ENCODE data around the gene SPTLC3.

DNA sequence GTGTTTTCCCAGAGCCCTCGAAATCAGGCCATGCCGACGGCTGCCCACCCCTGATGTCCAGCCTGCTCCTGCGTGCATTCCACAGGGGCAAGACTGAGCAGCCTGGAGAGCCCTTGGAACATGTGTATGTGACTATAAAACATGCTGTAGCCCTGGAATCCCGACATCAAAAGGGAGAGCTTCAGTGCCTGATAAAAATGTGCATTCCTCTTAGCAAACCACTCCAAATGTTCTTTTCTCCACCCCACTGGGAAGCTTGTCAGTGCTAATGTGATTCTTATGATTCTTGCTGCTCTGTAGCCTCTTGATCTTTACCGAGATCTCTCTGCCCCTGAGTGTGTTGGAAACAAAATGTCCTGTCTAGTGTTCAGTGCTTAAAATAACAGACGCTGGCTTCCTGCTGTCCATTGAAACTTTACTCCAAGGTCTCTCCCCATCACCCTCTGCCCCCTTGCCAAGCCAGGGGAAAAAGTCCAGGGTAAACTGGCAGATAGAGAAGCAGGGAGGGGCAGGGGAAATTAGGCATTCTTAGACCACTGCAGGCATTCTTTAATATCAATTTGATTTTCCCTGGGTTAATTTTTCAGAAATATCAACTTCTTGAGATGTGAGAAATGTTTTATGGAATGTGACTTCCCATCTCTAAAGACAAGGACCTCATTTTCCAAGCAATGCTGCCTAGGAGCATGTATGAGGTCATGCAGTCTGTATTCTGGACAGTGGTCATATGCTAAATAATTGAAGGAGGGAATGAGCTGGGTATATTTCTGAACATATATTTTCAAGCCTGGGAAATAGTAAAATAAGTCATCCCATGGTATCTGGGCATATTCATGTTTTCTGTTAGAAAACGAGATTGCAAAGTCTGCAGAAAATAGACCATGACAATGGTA lies 138.5 kb downstream of the SPTLC3 start:
- TF ChIP-seq, protein P1, sequence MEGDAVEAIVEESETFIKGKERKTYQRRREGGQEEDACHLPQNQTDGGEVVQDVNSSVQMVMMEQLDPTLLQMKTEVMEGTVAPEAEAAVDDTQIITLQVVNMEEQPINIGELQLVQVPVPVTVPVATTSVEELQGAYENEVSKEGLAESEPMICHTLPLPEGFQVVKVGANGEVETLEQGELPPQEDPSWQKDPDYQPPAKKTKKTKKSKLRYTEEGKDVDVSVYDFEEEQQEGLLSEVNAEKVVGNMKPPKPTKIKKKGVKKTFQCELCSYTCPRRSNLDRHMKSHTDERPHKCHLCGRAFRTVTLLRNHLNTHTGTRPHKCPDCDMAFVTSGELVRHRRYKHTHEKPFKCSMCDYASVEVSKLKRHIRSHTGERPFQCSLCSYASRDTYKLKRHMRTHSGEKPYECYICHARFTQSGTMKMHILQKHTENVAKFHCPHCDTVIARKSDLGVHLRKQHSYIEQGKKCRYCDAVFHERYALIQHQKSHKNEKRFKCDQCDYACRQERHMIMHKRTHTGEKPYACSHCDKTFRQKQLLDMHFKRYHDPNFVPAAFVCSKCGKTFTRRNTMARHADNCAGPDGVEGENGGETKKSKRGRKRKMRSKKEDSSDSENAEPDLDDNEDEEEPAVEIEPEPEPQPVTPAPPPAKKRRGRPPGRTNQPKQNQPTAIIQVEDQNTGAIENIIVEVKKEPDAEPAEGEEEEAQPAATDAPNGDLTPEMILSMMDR (IDR thresholded peaks at IDR 0.05; ENCODE audit: low read depth, low read length) = no peak
- no peak for TF ChIP-seq EZH2phosphoT487 (IDR thresholded peaks at IDR 0.05; ENCODE audit: low read depth)

Data from OCI-LY3 (cell line).